NK-92 (cell line): ENCODE measurements around the gene GALNT2.

ENCODE experiments used
- DNase-seq: peaks from one replicate; lab custom pipeline; 2025; ENCODE audit not compliant: unreplicated experiment; lab: John Stamatoyannopoulos, UW

GALNT2 gene

GRCh38 chr1:230270559-230271281, 203.7 kb downstream of the GALNT2 start:
- no peak for DNase-seq

GRCh38 chr1:230271300-230272035, 204.4 kb downstream of the GALNT2 start:
- no peak for DNase-seq

GRCh38 chr1:230272557-230272956, 205.5 kb downstream of the GALNT2 start:
- DNase-seq: no peak

GRCh38 chr1:230273141-230273710, 206.2 kb downstream of the GALNT2 start:
- DNase-seq: no peak

- no peak for DNase-seq
These were observed 207.2 kb downstream of the GALNT2 start for GRCh38 chr1:230274254-230274653.

GRCh38 chr1:230276401-230276800, 209.4 kb downstream of the GALNT2 start:
- no peak for DNase-seq

- DNase-seq: no peak
These were observed 210.4 kb downstream of the GALNT2 start for GRCh38 chr1:230277201-230278025.

- DNase-seq: no peak
These were observed 211.3 kb downstream of the GALNT2 start for GRCh38 chr1:230278376-230278775.

GRCh38 chr1:230278871-230279582, 212.0 kb downstream of the GALNT2 start:
- DNase-seq: no peak

GRCh38 chr1:230279583-230279945, 212.5 kb downstream of the GALNT2 start:
- no peak for DNase-seq

- no peak for DNase-seq
These were observed 213.2 kb downstream of the GALNT2 start for GRCh38 chr1:230280054-230280795.

- no peak for DNase-seq
These were observed 213.9 kb downstream of the GALNT2 start for GRCh38 chr1:230280906-230281413.

- DNase-seq: no peak
These were observed 214.5 kb downstream of the GALNT2 start for GRCh38 chr1:230281556-230281955.

- no peak for DNase-seq
These were observed 215.1 kb downstream of the GALNT2 start for GRCh38 chr1:230282157-230282556.

- no peak for DNase-seq
These were observed 216.6 kb downstream of the GALNT2 start for GRCh38 chr1:230283678-230284077.

GRCh38 chr1:230284891-230285290, 217.9 kb downstream of the GALNT2 start:
- no peak for DNase-seq

GRCh38 chr1:230285351-230285750, 218.3 kb downstream of the GALNT2 start:
- no peak for DNase-seq

- DNase-seq: no peak
These were observed 219.3 kb downstream of the GALNT2 start for GRCh38 chr1:230286166-230286889.

GRCh38 chr1:230286890-230287269, 219.8 kb downstream of the GALNT2 start:
- DNase-seq: no peak
